Lower leg skin (tissue), 4 donors: ENCODE data around the gene LGR5. TPM values are rescaled to one million over a fixed set of nuclear protein-coding genes. Genes with fewer than 3 reads are reported as not detected.

Experiments used
- DNase-seq, 2 donors: peaks; one replicate each; pipeline ENCODE4 v3.0.0-alpha.2; 2019; ENCODE audit warnings: low spot score in 2 of 2
- H3K4me3 ChIP-seq: fragments of 200-600 bp; sonication (generic); 2 replicates; pipeline ENCODE4 v1.5.1; 2017; ENCODE audit warnings: mild to moderate bottlenecking, low read depth; ENCODE audit not compliant: poor library complexity, severe bottlenecking
- CTCF ChIP-seq, 3 donors: fragments of 450-650 bp; IDR thresholded peaks; one replicate each; pipeline ENCODE4 v1.5.1; 2016; ENCODE audit warnings: antibody characterized with exemption in 3 of 3, mild to moderate bottlenecking in 3 of 3, moderate library complexity in 2 of 3
- POLR2A ChIP-seq, 2 donors: fragments of 450-650 bp; IDR thresholded peaks; one replicate each; pipeline ENCODE4 v1.6.1; 2016 to 2017; ENCODE audit warnings: antibody characterized with exemption in 2 of 2, mild to moderate bottlenecking in 1 of 2, moderate library complexity in 1 of 2
- WGBS, 2 donors: methylation state at CpG; one replicate each; pipeline ENCODE4 v1.1.5; 2018; 5-methylcytosine and 5-hydroxymethylcytosine counted together
- intact Hi-C: fragments of 100-400 bp; cut with DNase I; formaldehyde crosslinking; loops from one replicate; pipeline ENCODE4 v1.15.0; 2023; ENCODE audit warnings: low total_unique reads
- total RNA-seq, 4 donors: library from RNA; depleted of rRNA; stranded (reverse); fragments of >200 nt; gene quantifications; one replicate each; pipeline ENCODE4 v1.1.0, GENCODE V29; 2016

The LGR5 gene
- total RNA-seq, 4 donors from 2014 or later = 1.1 to 6.3 (median 1.3) TPM

DNA sequence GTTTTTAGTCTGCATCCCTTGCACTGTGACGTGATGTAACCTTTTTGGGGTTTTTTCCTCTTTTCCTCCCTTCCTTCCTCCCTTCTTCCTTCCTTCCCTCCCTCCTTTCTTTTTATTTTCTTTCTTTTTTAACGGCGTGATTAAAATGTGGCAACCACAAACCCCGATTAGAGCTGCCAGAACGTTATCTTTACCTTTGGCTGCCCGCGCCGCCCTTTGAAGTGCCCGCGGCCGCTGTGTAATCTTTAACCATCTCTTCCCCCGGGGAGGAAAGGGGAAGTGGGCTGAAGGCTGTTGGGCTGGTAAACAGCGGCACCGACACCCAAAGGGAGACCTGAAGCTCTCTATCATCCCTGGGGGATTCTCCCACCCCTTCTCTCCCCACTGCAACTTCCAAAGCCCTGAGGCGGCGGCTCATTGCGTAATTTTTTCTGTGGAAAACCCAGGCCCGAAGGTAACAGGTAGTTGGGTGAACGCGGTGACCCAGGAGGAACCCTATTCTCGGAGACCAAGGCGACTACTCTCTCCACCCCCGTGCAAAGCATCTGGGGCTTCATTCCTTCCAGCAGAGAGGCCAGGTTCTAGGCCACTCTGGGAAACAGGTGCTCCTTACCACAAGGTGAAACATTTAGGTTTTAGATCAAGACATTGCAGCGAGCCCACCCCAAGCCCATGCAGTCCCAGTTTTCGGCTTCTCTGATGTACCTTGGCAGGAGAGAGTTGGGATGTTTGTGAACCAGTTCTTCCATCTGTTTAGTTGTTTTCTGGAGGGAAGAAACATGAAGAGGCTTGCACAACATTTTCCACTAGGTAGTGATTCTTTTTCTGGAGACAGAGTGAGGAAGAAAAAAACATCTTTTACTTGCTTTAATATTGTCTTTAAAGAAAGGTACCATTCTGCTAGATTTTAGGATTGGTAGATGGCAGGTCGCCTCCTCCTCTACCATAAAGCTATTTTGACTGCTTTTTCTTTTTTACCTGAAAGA lies 1.5 kb downstream of the LGR5 start:
- TF ChIP-seq POLR2A (IDR thresholded peaks at IDR 0.05) = no peak
- no peak for TF ChIP-seq CTCF (IDR thresholded peaks at IDR 0.05)
- peak overlapping the region; percentile 21 for H3K4me3 ChIP-seq
- intact Hi-C loops = no loop called here
- no peak for DNase-seq
- WGBS, 2 donors = 9 to 10% methylated on average over 26 of the region's 26 CpGs

- DNase-seq = no peak
- intact Hi-C loops = no loop called here
- 64 to 68% methylated on average over 4 of the region's 4 CpGs for WGBS, 2 donors
- no peak overlapping the region for H3K4me3 ChIP-seq
- TF ChIP-seq POLR2A (IDR thresholded peaks at IDR 0.05) = no peak
- TF ChIP-seq CTCF (IDR thresholded peaks at IDR 0.05) = no peak
These were observed 2.4 kb downstream of the LGR5 start for GRCh38 chr12:71441836-71442566.

GRCh38 chr12:71442567-71442931 lies 3.0 kb downstream of the LGR5 start:
- H3K4me3 ChIP-seq = no peak overlapping the region
- no peak for DNase-seq
- 84 to 91% methylated on average over 1 of the region's 1 CpG for WGBS, 2 donors
- TF ChIP-seq POLR2A (IDR thresholded peaks at IDR 0.05) (no peak), CTCF (IDR thresholded peaks at IDR 0.05) (no peak)
- intact Hi-C loops = no loop called here

- no peak overlapping the region for H3K4me3 ChIP-seq
- no peak for DNase-seq
- TF ChIP-seq CTCF (IDR thresholded peaks at IDR 0.05) (no peak), POLR2A (IDR thresholded peaks at IDR 0.05) (no peak)
- intact Hi-C loops = no loop called here
- WGBS, 2 donors = 63 to 77% methylated on average over 1 of the region's 1 CpG
These were observed 5.5 kb downstream of the LGR5 start for GRCh38 chr12:71445071-71445470.

DNA sequence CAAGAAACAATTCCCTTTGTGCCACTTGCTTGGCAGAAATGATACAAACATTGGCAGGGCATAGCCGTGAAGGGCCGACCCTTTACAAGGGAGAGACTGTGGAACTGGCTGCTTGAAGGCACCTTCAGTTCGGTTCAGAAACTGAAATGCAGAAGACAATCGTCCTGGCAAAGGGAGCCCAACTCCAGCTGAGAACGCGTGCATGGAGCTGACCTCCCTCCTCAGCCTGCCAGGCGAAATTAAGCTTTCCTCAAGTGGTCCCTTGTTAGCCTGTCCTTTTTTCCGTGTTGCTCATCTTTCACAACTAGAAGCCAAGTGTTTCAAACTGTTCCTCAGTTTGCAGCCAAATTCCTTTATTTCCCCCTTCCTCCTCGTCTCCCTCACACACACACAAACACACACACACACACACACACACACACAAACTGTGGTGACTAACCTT lies 8.1 kb downstream of the LGR5 start:
- no peak for DNase-seq
- WGBS, 2 donors = 55 to 59% methylated on average over 9 of the region's 9 CpGs
- TF ChIP-seq CTCF (IDR thresholded peaks at IDR 0.05) = no peak
- TF ChIP-seq POLR2A (IDR thresholded peaks at IDR 0.05) = no peak
- no peak overlapping the region for H3K4me3 ChIP-seq
- intact Hi-C loops = no loop called here
